HG02840 (cell line): Measurements from ENCODE around the gene SCYGR4.
"Not testable (repeated sequence)": the region's sequence is repeated elsewhere in the genome, so short reads cannot be mapped to it uniquely, and the experiment has no call there.

ENCODE experiments used
- ATAC-seq: cut with Tn5 transposase; IDR thresholded peaks from one replicate; pipeline ENCODE4 v1.9.1; 2021; ENCODE audit warnings: mild to moderate bottlenecking, moderate library complexity, moderate number of reproducible peaks; ENCODE audit not compliant: unreplicated experiment, low FRiP score

The SCYGR4 gene

GRCh38 chr2:227617316-227618230 is at the start of gene SCYGR4:
SCYGR4 (plus strand) TSS chr2:227617498; CDS start chr2:227617498, 0 bp downstream.
- ATAC-seq: no peak

GRCh38 chr2:227568852-227569169 is 48.5 kb upstream of the SCYGR4 start:
- no peak for ATAC-seq

GRCh38 chr2:227570615-227571014 is 46.7 kb upstream of the SCYGR4 start:
- no peak for ATAC-seq

- no peak for ATAC-seq
Measured at GRCh38 chr2:227576110-227576509, 41.2 kb upstream of the SCYGR4 start.

- no peak for ATAC-seq
Measured at GRCh38 chr2:227576812-227577211, 40.5 kb upstream of the SCYGR4 start.

- no peak for ATAC-seq
Measured at GRCh38 chr2:227577555-227577954, 39.7 kb upstream of the SCYGR4 start.

- ATAC-seq: no peak
Measured at GRCh38 chr2:227578642-227579041, 38.7 kb upstream of the SCYGR4 start.

- ATAC-seq: no peak
Measured at GRCh38 chr2:227579791-227580190, 37.5 kb upstream of the SCYGR4 start.

- no peak for ATAC-seq
Measured at GRCh38 chr2:227582369-227582768, 34.9 kb upstream of the SCYGR4 start.

GRCh38 chr2:227592694-227593387 is 24.5 kb upstream of the SCYGR4 start:
- ATAC-seq: no peak

GRCh38 chr2:227595797-227596196 is 21.5 kb upstream of the SCYGR4 start:
- no peak for ATAC-seq

GRCh38 chr2:227597036-227597435 is 20.3 kb upstream of the SCYGR4 start:
- ATAC-seq: no peak

GRCh38 chr2:227597998-227598397 is 19.3 kb upstream of the SCYGR4 start:
- no peak for ATAC-seq

- not testable (repeated sequence) for ATAC-seq
Measured at GRCh38 chr2:227598835-227599503, 18.3 kb upstream of the SCYGR4 start, which contains the start of gene SCYGR2. SCYGR2 (plus strand) TSS chr2:227598893; CDS start chr2:227598893, 0 bp downstream.

GRCh38 chr2:227602358-227602757 is 14.9 kb upstream of the SCYGR4 start:
- ATAC-seq: no peak

GRCh38 chr2:227606476-227606875 is 10.8 kb upstream of the SCYGR4 start:
- ATAC-seq: no peak

- ATAC-seq: no peak
Measured at GRCh38 chr2:227607941-227608340, 9.4 kb upstream of the SCYGR4 start.

GRCh38 chr2:227608561-227609338 is 8.5 kb upstream of the SCYGR4 start:
- no peak for ATAC-seq

- ATAC-seq: no peak
Measured at GRCh38 chr2:227610123-227610522, 7.2 kb upstream of the SCYGR4 start.

GRCh38 chr2:227612546-227613271 is 4.6 kb upstream of the SCYGR4 start:
- no peak for ATAC-seq
